Fibroblast of pulmonary artery (primary cell): ENCODE results near the gene EIF4G1.

Source experiments
- DNase-seq: peaks from one replicate; pipeline ENCODE4 v3.0.0-alpha.2; 2010; ENCODE audit warnings: low read depth
- H3K4me3 ChIP-seq: replicated peaks from 2 replicates; pipeline ENCODE4 v1.5.1; 2011; ENCODE audit warnings: low read depth, mild to moderate bottlenecking, control low read depth, low read length, moderate library complexity
- TF ChIP-seq, protein P1 (sequence below): IDR thresholded peaks from 2 replicates; pipeline ENCODE4 v1.5.1; 2011; ENCODE audit warnings: mild to moderate bottlenecking, control low read depth, low read length, inconsistent platforms; ENCODE audit errors: missing control alignments

EIF4G1 gene

DNA sequence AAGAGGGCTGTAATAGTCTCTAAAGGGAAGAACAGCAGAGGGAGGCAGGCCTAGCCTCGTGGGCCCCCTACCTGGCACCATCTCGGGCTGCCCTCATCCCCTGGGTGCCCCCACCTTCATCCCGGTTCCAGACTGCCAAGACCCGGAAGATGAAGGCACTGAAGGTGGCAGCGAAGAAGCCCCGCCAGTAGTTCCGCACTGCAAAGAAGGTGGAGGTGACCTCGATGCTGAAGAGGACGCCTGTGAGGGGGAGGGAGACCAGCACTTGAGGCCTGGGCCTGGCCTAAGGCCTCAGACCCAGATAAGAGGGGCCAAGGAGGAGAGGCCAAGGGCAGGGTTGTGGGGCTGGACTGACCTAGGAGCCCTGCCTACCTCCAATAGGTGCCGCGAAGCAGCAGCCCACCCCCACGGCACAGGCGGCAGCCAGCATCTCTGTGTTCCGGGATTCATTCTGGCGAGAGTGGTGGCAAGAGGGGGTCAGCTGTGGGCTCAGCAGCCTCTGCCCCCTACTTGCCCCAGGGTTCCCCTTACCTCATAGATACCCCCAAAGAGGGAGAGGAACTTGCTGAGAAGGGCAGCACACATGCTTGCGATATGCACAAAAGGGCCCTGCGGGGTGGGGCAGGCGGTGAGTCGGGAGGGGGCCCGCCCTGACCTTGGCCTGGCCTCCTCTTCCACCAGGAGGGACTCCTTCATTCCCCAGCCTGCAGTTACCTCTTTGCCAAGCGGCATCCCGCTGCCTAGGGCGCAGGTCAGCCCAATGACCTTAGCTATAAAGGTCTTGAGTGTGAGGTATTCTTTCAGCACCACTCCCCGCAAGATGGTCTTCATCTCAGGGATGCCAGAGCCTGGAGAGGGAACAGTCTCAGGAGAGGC, 43.1 kb downstream of the EIF4G1 start:
- no peak overlapping the region for H3K4me3 ChIP-seq
- TF ChIP-seq, protein P1, sequence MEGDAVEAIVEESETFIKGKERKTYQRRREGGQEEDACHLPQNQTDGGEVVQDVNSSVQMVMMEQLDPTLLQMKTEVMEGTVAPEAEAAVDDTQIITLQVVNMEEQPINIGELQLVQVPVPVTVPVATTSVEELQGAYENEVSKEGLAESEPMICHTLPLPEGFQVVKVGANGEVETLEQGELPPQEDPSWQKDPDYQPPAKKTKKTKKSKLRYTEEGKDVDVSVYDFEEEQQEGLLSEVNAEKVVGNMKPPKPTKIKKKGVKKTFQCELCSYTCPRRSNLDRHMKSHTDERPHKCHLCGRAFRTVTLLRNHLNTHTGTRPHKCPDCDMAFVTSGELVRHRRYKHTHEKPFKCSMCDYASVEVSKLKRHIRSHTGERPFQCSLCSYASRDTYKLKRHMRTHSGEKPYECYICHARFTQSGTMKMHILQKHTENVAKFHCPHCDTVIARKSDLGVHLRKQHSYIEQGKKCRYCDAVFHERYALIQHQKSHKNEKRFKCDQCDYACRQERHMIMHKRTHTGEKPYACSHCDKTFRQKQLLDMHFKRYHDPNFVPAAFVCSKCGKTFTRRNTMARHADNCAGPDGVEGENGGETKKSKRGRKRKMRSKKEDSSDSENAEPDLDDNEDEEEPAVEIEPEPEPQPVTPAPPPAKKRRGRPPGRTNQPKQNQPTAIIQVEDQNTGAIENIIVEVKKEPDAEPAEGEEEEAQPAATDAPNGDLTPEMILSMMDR, result no peak
- DNase-seq, result no peak

DNA sequence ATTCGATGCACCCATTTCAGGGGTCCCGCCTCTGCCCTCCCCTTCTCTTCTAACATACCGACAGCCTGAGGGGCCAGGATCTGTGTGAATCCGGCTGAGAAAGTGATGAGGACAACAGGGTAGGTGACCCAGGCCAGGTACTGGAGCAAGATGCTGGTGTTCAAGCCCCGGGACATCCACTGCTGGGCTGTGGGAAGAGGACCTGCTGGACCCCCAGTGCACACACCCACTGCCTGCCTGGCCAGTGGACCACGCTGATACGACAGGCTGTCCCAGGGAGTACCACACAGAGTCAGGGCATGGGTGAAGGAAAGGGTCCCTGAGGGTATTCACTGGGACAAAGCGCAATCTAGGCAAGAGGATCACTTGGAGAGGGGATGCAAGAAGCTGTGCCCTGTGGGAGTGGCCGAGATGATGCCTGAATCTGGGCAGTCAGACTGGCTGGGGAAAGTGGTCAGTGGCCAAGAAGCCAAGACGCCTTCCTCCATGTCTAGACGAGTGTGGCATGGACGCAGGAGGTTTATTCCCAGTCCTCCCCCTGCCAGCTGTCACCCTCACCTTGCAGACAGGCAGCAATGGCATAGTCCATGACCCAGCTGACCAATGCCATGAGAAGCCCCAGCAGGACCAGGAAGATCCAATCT, 43.8 kb downstream of the EIF4G1 start:
- DNase-seq, result no peak
- H3K4me3 ChIP-seq, result no peak overlapping the region
- TF ChIP-seq, protein P1, result no peak

GRCh38 chr3:184358921-184359350, 44.5 kb downstream of the EIF4G1 start:
- TF ChIP-seq, protein P1, result no peak
- DNase-seq, result no peak
- H3K4me3 ChIP-seq, result no peak overlapping the region

GRCh38 chr3:184359610-184360009, 45.2 kb downstream of the EIF4G1 start:
- DNase-seq, result no peak
- H3K4me3 ChIP-seq, result no peak overlapping the region
- TF ChIP-seq, protein P1, result no peak

DNA sequence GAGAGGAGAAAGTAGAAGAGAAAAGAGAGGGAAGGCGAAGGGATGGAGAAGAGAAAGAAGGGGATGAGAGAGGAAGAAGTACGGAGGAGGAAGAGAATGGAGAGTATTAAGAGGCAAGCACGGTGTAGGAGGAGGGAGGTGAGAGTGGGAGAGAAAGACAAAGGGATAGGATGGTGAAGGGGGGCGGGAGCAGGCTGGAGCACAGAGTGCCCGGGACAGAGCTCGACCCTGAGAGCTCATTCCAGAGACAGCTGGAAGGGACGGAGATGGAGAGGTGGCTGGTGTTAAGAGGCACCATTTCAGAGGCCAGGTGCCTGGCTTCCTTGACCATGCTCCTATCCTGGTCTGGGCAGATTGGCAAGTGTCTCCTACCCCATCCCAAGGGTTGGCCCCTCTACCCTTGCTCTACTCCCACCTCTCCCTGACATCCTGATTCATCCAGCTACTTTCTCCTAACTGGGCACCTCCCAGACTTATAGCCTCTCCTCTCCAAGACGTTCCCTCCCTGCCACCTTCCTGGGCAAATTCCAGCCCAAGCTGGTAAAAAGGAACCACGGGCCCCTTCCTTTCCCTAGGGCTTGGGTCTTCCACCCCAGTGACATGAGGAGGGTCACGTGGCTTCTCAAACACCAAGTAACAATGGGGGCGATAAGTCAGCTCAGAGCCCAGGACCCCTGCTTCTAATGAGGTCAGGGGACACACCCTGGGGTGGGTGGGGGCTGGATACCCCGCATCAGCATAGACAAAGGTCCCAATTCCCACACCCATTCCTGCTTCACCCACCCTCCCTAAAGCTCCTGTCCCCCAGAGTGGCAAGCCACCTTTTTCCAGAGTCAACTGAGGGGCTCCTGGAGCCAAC, 45.9 kb downstream of the EIF4G1 start:
- TF ChIP-seq, protein P1, result no peak
- peak overlapping the region; percentile 77 for H3K4me3 ChIP-seq
- no peak for DNase-seq

DNA sequence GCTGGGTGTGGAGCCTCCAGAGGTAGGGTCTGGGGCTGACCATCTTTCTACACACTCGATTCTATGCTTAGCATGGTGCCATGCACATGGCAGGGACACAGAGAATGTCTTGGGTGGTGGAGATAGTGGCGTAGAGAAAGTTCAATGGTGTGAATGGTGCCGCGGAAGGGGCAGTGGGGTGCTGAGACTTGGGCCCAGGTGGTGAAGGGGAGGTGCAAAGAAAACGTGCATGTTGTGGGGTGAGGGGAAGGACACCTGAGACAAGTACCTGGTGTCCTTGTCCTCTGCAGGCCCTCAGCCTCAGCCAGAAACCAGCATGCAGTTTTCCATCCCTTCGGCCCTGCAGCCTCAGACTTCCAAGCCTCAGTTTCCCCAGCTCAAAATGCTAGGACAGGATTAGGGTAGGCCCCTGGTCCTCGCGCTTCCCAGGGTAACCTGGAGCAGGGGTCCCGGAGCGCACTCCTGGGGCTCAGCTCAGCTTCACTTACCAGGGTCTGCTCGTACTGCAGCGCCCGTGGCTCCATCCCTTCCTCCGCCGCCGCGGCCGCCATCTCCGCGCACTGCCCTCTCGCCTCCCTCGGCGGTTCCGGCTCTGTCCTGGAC, 46.6 kb downstream of the EIF4G1 start:
- H3K4me3 ChIP-seq, result peak overlapping the region; percentile 77
- no peak for DNase-seq

More for the DNA sequence above, 46.6 kb downstream of the EIF4G1 start:
- TF ChIP-seq, protein P1, result no peak
